Activated CD4-positive, alpha-beta memory T cell treated with anti-CD3 and anti-CD28 coated beads for 36 hours (primary cell): ENCODE data around the gene PUSL1. TPM values are rescaled to one million over a fixed set of nuclear protein-coding genes. Genes with fewer than 3 reads are reported as not detected.

Source experiments
- CTCF ChIA-PET: fragments of 350-600 bp; sonication (Branson Sonifier 250); formaldehyde crosslinking; loops from one replicate; lab custom pipeline; 2021; ENCODE audit warnings: antibody characterized with exemption, inconsistent platforms; lab: Charles Lee
- POLR2A ChIA-PET: fragments of 350-600 bp; sonication (Branson Sonifier 250); formaldehyde crosslinking; loops from one replicate; lab custom pipeline; 2021; ENCODE audit warnings: antibody characterized with exemption; lab: Charles Lee
- DNase-seq: peaks from one replicate; pipeline ENCODE4 v3.0.0-alpha.2; 2020
- H3K27ac Mint-ChIP-seq: one replicate; pipeline ENCODE4 v1.8.0; 2021; ENCODE audit warnings: mixed read lengths
- H3K27me3 Mint-ChIP-seq: one replicate; pipeline ENCODE4 v1.8.0; 2021; ENCODE audit warnings: mixed read lengths
- H3K36me3 Mint-ChIP-seq: one replicate; pipeline ENCODE4 v1.8.0; 2021; ENCODE audit warnings: mixed read lengths
- H3K4me1 Mint-ChIP-seq: one replicate; pipeline ENCODE4 v1.8.0; 2021; ENCODE audit warnings: low read depth, mixed read lengths
- H3K4me3 Mint-ChIP-seq: one replicate; pipeline ENCODE4 v1.8.0; 2021; ENCODE audit warnings: mild to moderate bottlenecking, mixed read lengths
- H3K9me3 Mint-ChIP-seq: one replicate; pipeline ENCODE4 v1.8.0; 2021; ENCODE audit warnings: mixed read lengths
- intact Hi-C: fragments of 100-400 bp; cut with micrococcal nuclease; formaldehyde crosslinking; loops from one replicate; pipeline ENCODE4 v1.15.1; 2023
- microRNA-seq: library from miRNA; unstranded; fragments of <30 nt; microRNA quantifications from one replicate; pipeline ENCODE4 v1.2.0, GENCODE V29; 2022; ENCODE audit warnings: borderline number of aligned reads, borderline microRNAs expressed, borderline replicate concordance
- total RNA-seq, 2 experiments: library from RNA; stranded (reverse); gene quantifications; one replicate each; pipeline ENCODE4 v1.2.3, GENCODE V29; 2021

PUSL1 gene
- total RNA-seq, 2 experiments from 2014 or later = 19.7 to 23.1 TPM

GRCh38 chr1:1356796-1357401 lies 48.5 kb downstream of the PUSL1 start:
- CTCF ChIA-PET = no interaction called here
- no peak for DNase-seq
- H3K4me3 Mint-ChIP-seq = no peak overlapping the region
- POLR2A ChIA-PET = no interaction called here
- intact Hi-C loops = no loop called here
- no peak overlapping the region for H3K27ac Mint-ChIP-seq
- H3K27me3 Mint-ChIP-seq = peaks cover 29% of the 10 kb centered on the region
- H3K36me3 Mint-ChIP-seq = no peaks in the 10 kb centered on the region
- H3K9me3 Mint-ChIP-seq = no peaks in the 10 kb centered on the region
- H3K4me1 Mint-ChIP-seq = peaks cover 6% of the 10 kb centered on the region

- CTCF ChIA-PET = no interaction called here
- no peak overlapping the region for H3K4me3 Mint-ChIP-seq
These were observed 49.6 kb downstream of the PUSL1 start for GRCh38 chr1:1357871-1358432.

DNA sequence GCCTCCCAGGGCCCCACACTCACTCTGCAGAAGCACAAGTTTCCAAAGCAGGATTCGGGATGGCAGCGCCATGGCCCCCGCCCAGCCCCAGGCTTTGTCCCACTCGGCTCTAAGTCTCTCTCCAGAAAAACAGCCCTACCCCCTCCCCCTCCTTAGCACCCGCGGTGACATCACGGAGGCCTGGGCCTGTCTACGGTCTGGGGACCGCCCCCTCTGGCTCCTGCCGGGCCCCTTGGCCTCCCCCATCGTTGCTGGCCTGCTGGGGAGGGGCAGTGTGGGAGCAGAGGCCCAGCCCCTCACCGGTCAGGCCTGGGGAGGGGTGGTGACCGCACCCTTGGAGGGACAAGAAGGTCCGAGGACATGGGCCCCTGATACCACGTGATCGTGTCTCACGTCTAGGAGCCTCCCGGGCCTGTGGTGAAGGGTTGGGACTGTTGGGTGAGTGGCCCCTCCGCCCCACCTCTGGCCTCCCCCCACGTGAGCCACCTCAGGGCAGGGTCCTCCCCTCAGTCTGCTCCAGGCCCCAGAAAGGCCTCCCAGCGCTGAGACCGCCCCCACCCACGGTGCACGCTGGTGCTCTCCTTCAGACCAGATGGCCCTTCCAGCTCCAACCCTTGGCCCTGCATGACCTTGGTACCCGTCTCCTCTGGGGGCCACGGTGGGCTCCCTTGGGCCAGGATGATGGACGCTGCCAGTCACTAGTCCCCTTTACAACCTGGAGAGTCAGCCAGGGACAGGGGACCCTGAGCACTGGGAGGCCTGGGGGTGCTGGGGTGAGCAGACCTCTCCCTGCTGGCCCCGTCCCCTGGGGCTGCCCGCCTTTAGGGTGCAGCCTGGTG lies 50.3 kb downstream of the PUSL1 start, which contains the start of gene MXRA8:
MXRA8 (minus strand) TSS at position 123 of the 839 bp plus-strand sequence; CDS start at position 72, 51 bp downstream.
- ChIA-PET POLR2A (no interaction called here), CTCF (no interaction called here)
- no peaks in the 10 kb centered on the region for H3K9me3 Mint-ChIP-seq
- intact Hi-C loops = no loop called here
- H3K27me3 Mint-ChIP-seq = peaks cover 12% of the 10 kb centered on the region
- H3K27ac Mint-ChIP-seq = no peak within 1 kb of the TSS
- no peak for DNase-seq
- H3K36me3 Mint-ChIP-seq = no peaks in the 10 kb centered on the region
- peaks cover 6% of the 10 kb centered on the region for H3K4me1 Mint-ChIP-seq
- H3K4me3 Mint-ChIP-seq = no peak within 1 kb of the TSS

More at GRCh38 chr1:1357871-1358432, 49.6 kb downstream of the PUSL1 start:
- no peak for DNase-seq
- Mint-ChIP-seq H3K36me3 (no peaks in the 10 kb centered on the region), H3K27ac (no peak overlapping the region), H3K4me1 (peaks cover 6% of the 10 kb centered on the region), H3K9me3 (no peaks in the 10 kb centered on the region), H3K27me3 (peaks cover 19% of the 10 kb centered on the region)
- intact Hi-C loops = no loop called here
- POLR2A ChIA-PET = no interaction called here

GRCh38 chr1:1359308-1359663 lies 50.9 kb downstream of the PUSL1 start:
- ChIA-PET POLR2A (no interaction called here), CTCF (no interaction called here)
- H3K4me1 Mint-ChIP-seq = peaks cover 4% of the 10 kb centered on the region
- H3K36me3 Mint-ChIP-seq = no peaks in the 10 kb centered on the region
- intact Hi-C loops = no loop called here
- no peaks in the 10 kb centered on the region for H3K9me3 Mint-ChIP-seq
- H3K27ac Mint-ChIP-seq = no peak overlapping the region
- H3K4me3 Mint-ChIP-seq = no peak overlapping the region
- DNase-seq = no peak
- H3K27me3 Mint-ChIP-seq = peaks cover 7% of the 10 kb centered on the region

DNA sequence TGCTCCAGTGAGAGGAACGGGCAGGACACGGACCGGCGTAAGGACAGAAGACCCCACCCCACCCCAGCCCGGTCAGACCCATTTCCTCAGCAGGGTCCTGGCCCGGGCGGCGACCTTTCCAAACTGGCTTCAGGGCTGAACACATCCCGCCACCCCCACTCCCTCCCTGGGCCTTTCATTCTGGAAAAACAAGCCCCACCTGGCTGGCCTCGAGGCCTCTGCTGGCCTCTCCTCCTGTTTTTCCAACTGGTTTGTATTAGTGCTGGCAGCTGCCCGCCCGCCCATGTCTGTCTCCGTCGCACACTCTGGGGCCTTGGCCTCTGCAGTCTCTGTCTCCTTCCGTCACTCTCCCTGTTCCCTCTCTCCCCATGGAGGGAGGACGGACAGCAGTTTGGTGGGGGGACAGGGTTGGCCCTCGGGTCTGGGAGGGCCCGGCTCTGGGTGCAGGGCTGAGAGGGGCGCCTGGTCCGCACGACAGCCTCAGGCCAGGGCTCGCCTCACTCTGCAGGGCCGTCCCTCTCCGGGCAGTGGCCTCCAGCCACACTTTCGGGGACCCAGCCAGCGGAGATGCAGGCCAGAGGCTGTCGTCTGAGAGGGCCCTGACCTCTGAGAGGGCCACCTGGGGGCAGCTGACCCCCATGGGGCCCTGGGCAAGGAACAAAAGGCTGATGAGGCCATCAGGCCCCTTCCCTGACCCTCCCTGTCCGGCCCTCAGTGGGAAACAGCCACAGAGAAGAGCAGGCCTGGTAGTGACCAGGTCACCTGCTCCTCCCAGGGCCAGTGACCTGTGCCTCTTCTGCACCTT lies 51.5 kb downstream of the PUSL1 start:
- H3K27me3 Mint-ChIP-seq = peaks cover 6% of the 10 kb centered on the region
- intact Hi-C loops = no loop called here
- no peaks in the 10 kb centered on the region for H3K36me3 Mint-ChIP-seq
- no peak overlapping the region for H3K4me3 Mint-ChIP-seq
- ChIA-PET CTCF (no interaction called here), POLR2A (no interaction called here)
- no peak for DNase-seq
- H3K27ac Mint-ChIP-seq = no peak overlapping the region
- no peaks in the 10 kb centered on the region for H3K9me3 Mint-ChIP-seq
- peaks cover 4% of the 10 kb centered on the region for H3K4me1 Mint-ChIP-seq

DNA sequence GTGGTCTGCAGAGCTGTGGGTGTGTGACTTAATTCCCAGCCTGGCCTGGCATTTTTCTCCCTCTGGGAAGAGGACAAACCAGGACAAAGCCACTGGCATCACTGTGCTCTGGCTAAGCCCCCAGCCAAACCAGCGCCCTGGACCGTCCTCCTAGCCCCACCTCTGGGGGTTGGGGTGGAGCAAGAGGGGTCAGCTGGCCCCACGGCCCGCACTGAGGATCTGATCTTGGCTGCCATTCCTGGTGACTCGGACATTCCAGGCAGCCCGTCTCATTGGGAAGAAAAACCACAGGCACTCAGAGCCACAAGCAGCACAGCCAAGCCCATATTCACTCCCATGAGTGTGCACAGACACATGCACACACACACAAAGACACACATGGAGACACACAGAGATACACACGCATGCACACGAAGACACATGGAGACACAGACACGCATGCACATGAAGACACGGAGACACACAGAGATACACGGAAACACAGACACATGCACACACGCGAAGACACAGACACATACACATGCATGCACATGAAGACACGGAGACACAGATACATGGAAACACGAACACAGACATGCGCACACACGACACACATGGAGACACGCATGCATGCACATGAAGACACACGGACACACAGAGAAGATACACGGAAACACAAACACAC lies 52.2 kb downstream of the PUSL1 start:
- CTCF ChIA-PET = no interaction called here
- DNase-seq = no peak
- intact Hi-C loops = no loop called here
- H3K27ac Mint-ChIP-seq = no peak overlapping the region
- peaks cover 4% of the 10 kb centered on the region for H3K4me1 Mint-ChIP-seq
- H3K4me3 Mint-ChIP-seq = no peak overlapping the region
- H3K36me3 Mint-ChIP-seq = no peaks in the 10 kb centered on the region
- H3K9me3 Mint-ChIP-seq = no peaks in the 10 kb centered on the region
- POLR2A ChIA-PET = no interaction called here
- peaks cover 6% of the 10 kb centered on the region for H3K27me3 Mint-ChIP-seq

Small RNA genes lying within 50 kb of the gene (microRNA-seq; reads per million reads assigned to microRNA genes)
- gene MIR6726 (3.5 reads per million), gene MIR6727 (1.6 reads per million), gene MIR6808 (not detected)

Other genes starting within 250 kb of the PUSL1 start
- not detected for gene RNF223, start 234.3 kb upstream of the PUSL1 start, total RNA-seq
- 10 to 100 TPM; 19.5 to 20.5 TPM for gene C1orf159, start 192.5 kb upstream of the PUSL1 start, total RNA-seq
- gene TTLL10, start 134.7 kb upstream of the PUSL1 start, total RNA-seq = not detected
- gene TNFRSF18, start 102.0 kb upstream of the PUSL1 start, total RNA-seq = 100 to 1,000 TPM; 375 to 387 TPM
- gene TNFRSF4, start 94.4 kb upstream of the PUSL1 start, total RNA-seq = 1,000 to 10,000 TPM; 1,003 to 1,005 TPM
- 100 to 1,000 TPM; 302 to 305 TPM for gene SDF4, start 76.6 kb upstream of the PUSL1 start, total RNA-seq
- gene B3GALT6, start 76.4 kb upstream of the PUSL1 start, total RNA-seq = 10 to 100 TPM; 14.6 to 15.5 TPM
- gene C1QTNF12, start 61.9 kb upstream of the PUSL1 start, total RNA-seq = 1 to 10 TPM; 3.8 to 4.2 TPM
- 10 to 100 TPM; 58.7 to 61.6 TPM for gene UBE2J2, start 34.7 kb upstream of the PUSL1 start, total RNA-seq
- gene SCNN1D, start 28.2 kb upstream of the PUSL1 start, total RNA-seq = 1 to 10 TPM; 4.9 to 7.2 TPM
- 10 to 100 TPM; 31.8 to 32.0 TPM for gene ACAP3, start 667 bp upstream of the PUSL1 start, total RNA-seq
- gene INTS11, start 16.1 kb downstream of the PUSL1 start, total RNA-seq = 100 to 1,000 TPM; 107 to 120 TPM
- 10 to 100 TPM; 12.1 to 13.1 TPM for gene CPTP, start 16.2 kb downstream of the PUSL1 start, total RNA-seq
- under 1 TPM in 1 of 2 experiments, not detected in 1; 0.10 TPM for gene TAS1R3, start 22.7 kb downstream of the PUSL1 start, total RNA-seq
- 10 to 100 TPM; 37.6 to 38.6 TPM for gene DVL1, start 40.8 kb downstream of the PUSL1 start, total RNA-seq
- gene MXRA8, start 50.0 kb downstream of the PUSL1 start, total RNA-seq = under 1 TPM in 1 of 2 experiments, not detected in 1; 0.19 TPM
- 100 to 1,000 TPM; 124 to 131 TPM for gene AURKAIP1, start 66.6 kb downstream of the PUSL1 start, total RNA-seq
- gene CCNL2, start 90.7 kb downstream of the PUSL1 start, total RNA-seq = 100 to 1,000 TPM in 1 of 2 experiments, 10 to 100 TPM in 1; 96.0 to 108 TPM
- gene MRPL20, start 98.7 kb downstream of the PUSL1 start, total RNA-seq = 100 to 1,000 TPM; 122 to 123 TPM
- not detected for gene ANKRD65, start 112.7 kb downstream of the PUSL1 start, total RNA-seq
- under 1 TPM; 0.69 to 0.92 TPM for gene VWA1, start 127.1 kb downstream of the PUSL1 start, total RNA-seq
- 1 to 10 TPM; 1.2 to 1.7 TPM for gene ATAD3C, start 141.1 kb downstream of the PUSL1 start, total RNA-seq
- gene ATAD3B, start 163.2 kb downstream of the PUSL1 start, total RNA-seq = 10 to 100 TPM; 35.4 to 36.3 TPM
- 10 to 100 TPM; 45.7 to 46.7 TPM for gene ATAD3A, start 203.6 kb downstream of the PUSL1 start, total RNA-seq
- under 1 TPM in 1 of 2 experiments, not detected in 1; 0.29 TPM for gene TMEM240, start 232.0 kb downstream of the PUSL1 start, total RNA-seq